GM21576 (cell line): ENCODE data around the gene CRYBA2.

Experiments used
- ATAC-seq: cut with Tn5 transposase; IDR thresholded peaks from one replicate; pipeline ENCODE4 v1.9.1; 2021; ENCODE audit warnings: mild to moderate bottlenecking, moderate library complexity; ENCODE audit not compliant: unreplicated experiment

Gene CRYBA2

GRCh38 chr2:219024059-219024458, 30.8 kb upstream of the CRYBA2 start:
- ATAC-seq: no peak

- ATAC-seq: no peak
Measured at GRCh38 chr2:219023045-219023605, 29.9 kb upstream of the CRYBA2 start.

GRCh38 chr2:219022616-219023015, 29.4 kb upstream of the CRYBA2 start:
- no peak for ATAC-seq

- ATAC-seq: no peak
Measured at GRCh38 chr2:219022041-219022440, 28.8 kb upstream of the CRYBA2 start.

- no peak for ATAC-seq
Measured at GRCh38 chr2:219021591-219021990, 28.4 kb upstream of the CRYBA2 start.

- no peak for ATAC-seq
Measured at GRCh38 chr2:219020604-219021365, 27.6 kb upstream of the CRYBA2 start.

- no peak for ATAC-seq
Measured at GRCh38 chr2:219019436-219019835, 26.2 kb upstream of the CRYBA2 start.

GRCh38 chr2:219018726-219019125, 25.5 kb upstream of the CRYBA2 start:
- ATAC-seq: no peak

GRCh38 chr2:219018286-219018685, 25.1 kb upstream of the CRYBA2 start:
- ATAC-seq: no peak

- no peak for ATAC-seq
Measured at GRCh38 chr2:219017201-219017931, 24.1 kb upstream of the CRYBA2 start.

GRCh38 chr2:219016721-219017120, 23.5 kb upstream of the CRYBA2 start:
- no peak for ATAC-seq

- no peak for ATAC-seq
Measured at GRCh38 chr2:219010873-219011272, 17.7 kb upstream of the CRYBA2 start.

GRCh38 chr2:219010162-219010756, 17.0 kb upstream of the CRYBA2 start:
- ATAC-seq: no peak

- no peak for ATAC-seq
Measured at GRCh38 chr2:219009294-219009693, 16.1 kb upstream of the CRYBA2 start.

- ATAC-seq: no peak
Measured at GRCh38 chr2:219003979-219004378, 10.8 kb upstream of the CRYBA2 start.

- no peak for ATAC-seq
Measured at GRCh38 chr2:219003267-219003634, 10.0 kb upstream of the CRYBA2 start.

GRCh38 chr2:219002395-219003266, 9.4 kb upstream of the CRYBA2 start:
- ATAC-seq: no peak

- no peak for ATAC-seq
Measured at GRCh38 chr2:219001577-219002394, 8.6 kb upstream of the CRYBA2 start.

GRCh38 chr2:219001100-219001576, 7.9 kb upstream of the CRYBA2 start:
- ATAC-seq: no peak

GRCh38 chr2:219000569-219000960, 7.3 kb upstream of the CRYBA2 start:
- ATAC-seq: no peak
